MM.1S (cell line): ENCODE data around the gene PI4K2A.
A peak's percentile ranks its signal among the peaks of the same experiment; 100 is the strongest.

Experiments used
- DNase-seq: peaks from one replicate; pipeline ENCODE4 v3.0.0-alpha.2; 2015
- H2AFZ ChIP-seq: fragments of 300-600 bp; sonication (generic); 2 replicates; pipeline ENCODE4 v1.6.0; 2016; ENCODE audit warnings: antibody characterized with exemption, low read length
- H3F3A ChIP-seq: fragments of 300-600 bp; sonication (generic); 2 replicates; pipeline ENCODE4 v1.6.1; 2016; ENCODE audit warnings: mild to moderate bottlenecking, antibody characterized with exemption, low read length, moderate library complexity, mixed read lengths; ENCODE audit not compliant: insufficient read depth
- H3K27ac ChIP-seq: fragments of 300-600 bp; sonication (generic); 2 replicates; pipeline ENCODE4 v1.5.1; 2016; ENCODE audit warnings: mild to moderate bottlenecking, low read length
- H3K27me3 ChIP-seq: fragments of 300-600 bp; sonication (generic); replicated peaks from 2 replicates; pipeline ENCODE4 v1.6.0; 2016; ENCODE audit warnings: low read length; ENCODE audit not compliant: insufficient read depth
- H3K36me3 ChIP-seq: fragments of 300-600 bp; sonication (generic); replicated peaks from 2 replicates; pipeline ENCODE4 v1.6.1; 2016; ENCODE audit warnings: mild to moderate bottlenecking, low read length, mixed read lengths; ENCODE audit not compliant: insufficient read depth
- H3K4me1 ChIP-seq: fragments of 300-600 bp; sonication (generic); 2 replicates; pipeline ENCODE4 v1.6.1; 2016; ENCODE audit warnings: low read length, mixed read lengths
- H3K4me2 ChIP-seq: fragments of 300-600 bp; sonication (generic); 2 replicates; pipeline ENCODE4 v1.6.0; 2016; ENCODE audit warnings: low read depth, low read length
- H3K4me3 ChIP-seq: fragments of 300-600 bp; sonication (generic); 2 replicates; pipeline ENCODE4 v1.5.1; 2016; ENCODE audit warnings: low read length, mixed read lengths
- H3K79me2 ChIP-seq: fragments of 300-600 bp; sonication (generic); 2 replicates; pipeline ENCODE4 v1.6.1; 2016; ENCODE audit warnings: mixed run types, low read length, mixed read lengths
- H3K9ac ChIP-seq: fragments of 300-600 bp; sonication (generic); 2 replicates; pipeline ENCODE4 v1.6.1; 2016; ENCODE audit warnings: low read length, mixed read lengths
- H3K9me2 ChIP-seq: fragments of 300-600 bp; sonication (generic); replicated peaks from 2 replicates; pipeline ENCODE4 v1.6.1; 2016; ENCODE audit warnings: mild to moderate bottlenecking, low read length, mixed read lengths; ENCODE audit not compliant: insufficient read depth
- H3K9me3 ChIP-seq: fragments of 300-600 bp; sonication (generic); replicated peaks from 2 replicates; pipeline ENCODE4 v1.6.1; 2016; ENCODE audit warnings: mild to moderate bottlenecking, low read length, mixed read lengths; ENCODE audit not compliant: insufficient read depth
- H4K20me1 ChIP-seq: fragments of 300-600 bp; sonication (generic); 2 replicates; pipeline ENCODE4 v1.6.1; 2016; ENCODE audit warnings: mild to moderate bottlenecking, low read length, moderate library complexity, mixed read lengths; ENCODE audit not compliant: insufficient read depth
- EZH2 ChIP-seq: fragments of 300-600 bp; sonication (generic); optimal IDR thresholded peaks from 2 replicates; pipeline ENCODE3; 2017; ENCODE audit warnings: low read depth, mild to moderate bottlenecking, antibody characterized with exemption, low read length, mixed read lengths
- EZH2phosphoT487 ChIP-seq: fragments of 300-600 bp; sonication (generic); IDR thresholded peaks from 2 replicates; pipeline ENCODE4 v1.6.1; 2018; ENCODE audit warnings: antibody characterized with exemption, low read length
- TF ChIP-seq, protein P1 (sequence below): fragments of 300-600 bp; sonication (generic); IDR thresholded peaks from 2 replicates; pipeline ENCODE4 v1.5.1; 2016; ENCODE audit warnings: antibody characterized with exemption, low read length, mixed read lengths

Gene PI4K2A

DNA sequence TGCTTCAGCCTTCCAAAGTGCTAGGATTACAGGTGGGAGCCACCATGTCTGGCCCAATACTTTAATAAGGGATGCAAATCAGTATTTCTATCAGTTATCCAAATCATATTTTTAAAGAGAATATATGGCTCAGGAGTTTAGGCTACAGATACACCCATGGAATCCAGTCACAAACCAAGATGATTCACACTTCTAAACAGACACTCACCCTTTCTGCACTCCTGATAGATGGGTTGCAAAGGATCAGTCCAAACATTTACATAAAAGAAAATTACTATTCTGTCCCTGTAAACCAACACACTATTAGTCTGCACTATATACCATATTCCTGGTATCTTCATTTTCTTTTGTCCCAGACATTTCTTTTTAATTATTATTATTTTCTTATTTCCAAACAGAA is 9.4 kb upstream of the PI4K2A start:
- Histone ChIP-seq H3K4me3 (no peak overlapping the region), H3K4me1 (no peaks in the 10 kb centered on the region), H3K9ac (no peak overlapping the region), H2AFZ (no peak overlapping the region), H3K4me2 (no peak overlapping the region), H3F3A (no peaks in the 10 kb centered on the region), H3K79me2 (no peaks in the 10 kb centered on the region), H3K9me2 (no peaks in the 10 kb centered on the region), H3K36me3 (no peaks in the 10 kb centered on the region), H3K27me3 (no peaks in the 10 kb centered on the region), H3K9me3 (no peaks in the 10 kb centered on the region), H3K27ac (no peak overlapping the region), H4K20me1 (no peaks in the 10 kb centered on the region)
- no peak for DNase-seq
- TF ChIP-seq EZH2phosphoT487 (no peak), EZH2 (no peak)
- TF ChIP-seq, protein P1, sequence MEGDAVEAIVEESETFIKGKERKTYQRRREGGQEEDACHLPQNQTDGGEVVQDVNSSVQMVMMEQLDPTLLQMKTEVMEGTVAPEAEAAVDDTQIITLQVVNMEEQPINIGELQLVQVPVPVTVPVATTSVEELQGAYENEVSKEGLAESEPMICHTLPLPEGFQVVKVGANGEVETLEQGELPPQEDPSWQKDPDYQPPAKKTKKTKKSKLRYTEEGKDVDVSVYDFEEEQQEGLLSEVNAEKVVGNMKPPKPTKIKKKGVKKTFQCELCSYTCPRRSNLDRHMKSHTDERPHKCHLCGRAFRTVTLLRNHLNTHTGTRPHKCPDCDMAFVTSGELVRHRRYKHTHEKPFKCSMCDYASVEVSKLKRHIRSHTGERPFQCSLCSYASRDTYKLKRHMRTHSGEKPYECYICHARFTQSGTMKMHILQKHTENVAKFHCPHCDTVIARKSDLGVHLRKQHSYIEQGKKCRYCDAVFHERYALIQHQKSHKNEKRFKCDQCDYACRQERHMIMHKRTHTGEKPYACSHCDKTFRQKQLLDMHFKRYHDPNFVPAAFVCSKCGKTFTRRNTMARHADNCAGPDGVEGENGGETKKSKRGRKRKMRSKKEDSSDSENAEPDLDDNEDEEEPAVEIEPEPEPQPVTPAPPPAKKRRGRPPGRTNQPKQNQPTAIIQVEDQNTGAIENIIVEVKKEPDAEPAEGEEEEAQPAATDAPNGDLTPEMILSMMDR: no peak

DNA sequence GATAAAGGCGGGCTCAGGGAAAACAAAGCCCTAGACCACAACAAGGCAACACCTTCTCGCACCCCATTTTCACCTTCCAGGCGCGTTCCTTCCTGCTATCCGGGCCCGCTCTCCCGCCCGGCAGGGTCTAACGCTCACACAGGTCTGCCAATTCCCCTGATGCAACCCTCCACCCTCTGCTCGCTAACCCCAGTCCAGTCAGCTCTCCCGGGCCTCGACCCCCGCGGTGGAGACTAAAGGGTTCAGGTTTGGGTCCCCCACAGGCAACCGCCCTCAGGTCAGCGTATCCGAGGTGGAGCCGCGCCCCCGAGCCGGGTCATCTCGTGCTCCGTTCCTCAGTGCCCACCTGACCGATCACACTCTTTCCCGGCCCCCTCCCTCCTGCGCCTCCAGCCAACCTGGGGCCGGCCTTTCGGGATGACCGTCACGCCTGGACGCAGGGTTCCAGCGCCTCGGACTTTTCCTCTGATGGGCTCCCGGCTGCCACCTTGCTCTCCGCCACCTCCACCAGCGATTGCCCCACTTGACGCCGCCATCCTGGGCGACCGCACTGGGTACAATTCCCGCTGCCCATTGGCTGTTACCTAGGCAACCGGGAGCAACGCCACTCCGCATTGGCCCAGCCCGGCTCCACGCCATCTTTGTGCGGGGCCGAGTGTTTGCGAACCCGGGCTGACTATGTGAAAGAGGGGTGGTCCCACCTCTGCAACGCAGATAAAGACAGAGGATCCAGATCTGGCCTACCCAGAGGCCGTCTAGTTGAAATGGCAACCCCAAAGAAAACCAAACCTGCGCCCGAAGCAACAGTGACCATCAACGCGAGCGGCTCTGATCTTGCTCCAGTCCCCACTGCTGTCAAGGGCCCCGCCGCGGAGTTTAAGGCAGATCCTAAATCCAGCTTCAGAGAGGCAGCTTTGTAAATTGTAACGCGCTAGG is 7.3 kb upstream of the PI4K2A start, which contains the start of gene MORN4:
Gene MORN4, minus strand, starts transcription at position 552 of the 936 bp plus-strand sequence. CDS start 13,847 bp downstream, outside the sequence.
- Histone ChIP-seq H3K9me3 (no peaks in the 10 kb centered on the region), H3K9me2 (no peaks in the 10 kb centered on the region), H4K20me1 (no peaks in the 10 kb centered on the region), H3K4me2 (peak within 1 kb of the TSS; percentile 66), H3K4me1 (no peaks in the 10 kb centered on the region), H3K27ac (no peak within 1 kb of the TSS), H3K36me3 (no peaks in the 10 kb centered on the region), H3K27me3 (no peaks in the 10 kb centered on the region), H2AFZ (peak within 1 kb of the TSS; percentile 94), H3F3A (no peaks in the 10 kb centered on the region), H3K79me2 (no peaks in the 10 kb centered on the region), H3K4me3 (peak within 1 kb of the TSS; percentile 79), H3K9ac (peak within 1 kb of the TSS; percentile 45; the same call in 1 of the 2 replicates)
- TF ChIP-seq, protein P1: no peak
- TF ChIP-seq EZH2 (no peak), EZH2phosphoT487 (no peak)
- peak; percentile 87 for DNase-seq

DNA sequence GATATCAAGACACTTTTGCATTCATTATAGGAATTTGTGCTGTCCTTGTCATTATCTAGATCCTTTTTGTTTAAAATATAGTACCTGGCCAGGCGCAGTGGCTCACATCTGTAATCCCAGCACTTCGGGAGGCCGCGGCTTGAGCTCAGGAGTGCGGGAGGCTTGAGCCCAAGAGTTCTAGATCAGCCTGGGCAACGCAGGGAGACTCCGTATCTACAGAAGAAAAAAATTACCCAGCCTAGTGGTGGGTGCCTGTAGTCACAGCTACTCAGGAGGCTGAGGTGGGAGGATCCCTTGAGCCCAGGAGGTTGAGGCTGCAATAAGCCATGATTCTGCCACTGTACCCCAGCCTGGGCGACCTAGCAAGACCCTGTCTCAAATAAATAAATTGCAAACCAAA is 6.5 kb upstream of the PI4K2A start:
- peak overlapping the region; percentile 79 for H3K4me3 ChIP-seq
- no peaks in the 10 kb centered on the region for H3K4me1 ChIP-seq
- H3K9me3 ChIP-seq: no peaks in the 10 kb centered on the region
- H3K27me3 ChIP-seq: no peaks in the 10 kb centered on the region
- no peak for TF ChIP-seq EZH2phosphoT487
- no peak for TF ChIP-seq EZH2
- TF ChIP-seq, protein P1: peak; percentile 32
- no peaks in the 10 kb centered on the region for H3K9me2 ChIP-seq
- H3K4me2 ChIP-seq: peak overlapping the region; percentile 66
- no peaks in the 10 kb centered on the region for H3K79me2 ChIP-seq
- no peak overlapping the region for H3K27ac ChIP-seq
- no peaks in the 10 kb centered on the region for H3F3A ChIP-seq
- peak overlapping the region; percentile 94 for H2AFZ ChIP-seq
- H3K9ac ChIP-seq: peak overlapping the region; percentile 45; the same call in 1 of the 2 replicates
- no peaks in the 10 kb centered on the region for H4K20me1 ChIP-seq
- no peaks in the 10 kb centered on the region for H3K36me3 ChIP-seq
- DNase-seq: peak; percentile 31
